Renal cortex interstitium (tissue), 11 donors: ENCODE results near the gene KRT86. TPM values are rescaled to one million over a fixed set of nuclear protein-coding genes. Genes with fewer than 3 reads are reported as not detected.
A peak's percentile ranks its signal among the peaks of the same experiment; 100 is the strongest.
"Not testable (repeated sequence)": the region's sequence is repeated elsewhere in the genome, so short reads cannot be mapped to it uniquely, and the experiment has no call there.

Experiments
- DNase-seq, 11 donors: peaks; one replicate each; pipeline ENCODE4 v3.0.0-alpha.2; 2013; ENCODE audit warnings: low read depth in 9 of 11, low spot score in 4 of 11; ENCODE audit errors: extremely low read depth in 1 of 11
- polyA plus RNA-seq, 3 donors: library from polyadenylated mRNA; unstranded; fragments of 120-200 nt; gene quantifications; one replicate each; pipeline ENCODE4 v1.2.1, GENCODE V29; 2013; ENCODE audit not compliant: insufficient read length in 3 of 3

Gene KRT86
- polyA plus RNA-seq, 3 donors, result not detected

GRCh38 chr12:52236386-52237050, 37.9 kb upstream of the KRT86 start:
- DNase-seq, result no peak

DNA sequence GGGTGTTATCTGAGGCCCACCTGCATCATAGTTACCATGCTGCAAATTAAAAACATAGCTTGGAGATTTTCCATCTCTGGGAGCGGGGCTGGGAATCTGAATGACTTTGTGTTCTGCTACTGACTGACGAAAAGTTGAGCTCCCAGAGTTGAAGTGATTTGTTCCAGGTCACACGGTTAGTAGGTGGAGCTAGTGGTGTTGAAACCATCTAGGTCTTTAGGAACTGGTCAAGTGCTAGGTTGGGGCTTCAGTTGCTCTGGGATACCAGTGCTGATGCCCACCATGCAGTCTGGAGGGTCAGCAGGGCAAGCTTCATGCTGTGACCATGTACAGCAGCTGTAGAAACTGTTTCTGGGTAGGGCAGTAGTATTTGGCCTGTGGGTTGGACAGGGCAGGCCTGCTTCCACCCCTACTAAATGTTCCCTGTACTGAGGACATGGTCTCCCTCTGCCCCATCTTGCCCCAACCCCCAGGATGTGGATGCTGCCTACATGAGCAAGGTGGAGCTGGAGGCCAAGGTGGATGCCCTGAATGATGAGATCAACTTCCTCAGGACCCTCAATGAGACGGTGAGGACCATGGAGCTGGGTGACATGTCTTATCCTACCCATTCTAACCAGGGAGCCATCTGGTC, 36.1 kb upstream of the KRT86 start:
- no peak for DNase-seq

DNA sequence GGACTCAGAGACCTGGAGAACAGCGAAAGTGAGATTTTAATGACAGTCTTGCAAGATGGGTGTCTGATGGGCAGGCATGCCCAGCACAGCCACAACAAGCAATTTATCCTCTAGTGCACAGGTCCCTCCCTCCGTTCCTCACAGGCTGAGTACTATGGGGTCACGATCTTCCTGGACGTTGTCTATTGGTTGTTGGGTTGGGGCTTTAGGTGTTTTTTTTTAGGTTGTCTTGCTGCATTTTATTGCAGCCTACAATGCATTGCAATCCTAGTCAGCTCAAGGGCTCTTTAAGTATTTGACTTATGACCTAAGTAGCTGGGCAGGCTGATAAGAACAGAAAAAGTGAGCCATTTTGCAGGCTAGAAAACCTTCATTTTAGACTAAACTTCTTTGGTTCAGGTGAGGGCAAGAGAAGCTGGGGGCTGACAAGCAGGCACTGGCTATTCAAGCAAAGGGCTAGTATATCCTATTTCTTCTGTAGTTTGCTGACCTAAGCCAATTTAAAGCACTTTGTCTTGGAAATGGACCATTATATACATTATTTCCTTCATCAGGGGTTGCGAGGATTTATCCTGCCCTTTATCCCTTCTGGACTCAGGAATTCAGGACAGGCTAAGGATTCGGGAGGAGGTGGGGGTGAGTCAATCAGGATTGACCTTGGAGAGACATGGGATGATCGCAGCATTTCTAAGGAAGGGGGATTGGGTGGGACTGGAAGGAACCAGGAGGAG, 35.4 kb upstream of the KRT86 start:
- no peak for DNase-seq

DNA sequence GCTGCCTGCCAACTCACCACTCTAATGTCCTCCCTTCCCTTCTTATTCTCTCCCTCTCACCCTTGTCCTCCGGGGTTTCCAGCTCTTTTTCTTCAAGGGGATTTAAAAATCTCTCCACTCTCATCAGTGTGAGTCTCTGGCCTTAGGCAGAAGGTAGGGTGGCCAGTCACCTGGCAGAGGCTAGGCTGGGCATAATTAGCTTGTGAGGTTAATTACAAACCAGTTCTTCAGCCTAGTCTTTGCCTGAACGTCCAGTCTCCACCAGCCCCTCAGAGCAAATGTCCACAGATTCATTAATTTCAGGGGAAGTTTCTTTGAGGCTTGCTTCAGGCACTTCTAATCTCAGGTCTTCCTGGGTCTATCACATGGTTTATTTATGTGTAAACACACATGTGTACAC, 34.7 kb upstream of the KRT86 start:
- no peak for DNase-seq

GRCh38 chr12:52240247-52240646, 34.2 kb upstream of the KRT86 start:
- not testable (repeated sequence) for DNase-seq

GRCh38 chr12:52241205-52241842, 33.1 kb upstream of the KRT86 start:
- DNase-seq, result no peak

DNA sequence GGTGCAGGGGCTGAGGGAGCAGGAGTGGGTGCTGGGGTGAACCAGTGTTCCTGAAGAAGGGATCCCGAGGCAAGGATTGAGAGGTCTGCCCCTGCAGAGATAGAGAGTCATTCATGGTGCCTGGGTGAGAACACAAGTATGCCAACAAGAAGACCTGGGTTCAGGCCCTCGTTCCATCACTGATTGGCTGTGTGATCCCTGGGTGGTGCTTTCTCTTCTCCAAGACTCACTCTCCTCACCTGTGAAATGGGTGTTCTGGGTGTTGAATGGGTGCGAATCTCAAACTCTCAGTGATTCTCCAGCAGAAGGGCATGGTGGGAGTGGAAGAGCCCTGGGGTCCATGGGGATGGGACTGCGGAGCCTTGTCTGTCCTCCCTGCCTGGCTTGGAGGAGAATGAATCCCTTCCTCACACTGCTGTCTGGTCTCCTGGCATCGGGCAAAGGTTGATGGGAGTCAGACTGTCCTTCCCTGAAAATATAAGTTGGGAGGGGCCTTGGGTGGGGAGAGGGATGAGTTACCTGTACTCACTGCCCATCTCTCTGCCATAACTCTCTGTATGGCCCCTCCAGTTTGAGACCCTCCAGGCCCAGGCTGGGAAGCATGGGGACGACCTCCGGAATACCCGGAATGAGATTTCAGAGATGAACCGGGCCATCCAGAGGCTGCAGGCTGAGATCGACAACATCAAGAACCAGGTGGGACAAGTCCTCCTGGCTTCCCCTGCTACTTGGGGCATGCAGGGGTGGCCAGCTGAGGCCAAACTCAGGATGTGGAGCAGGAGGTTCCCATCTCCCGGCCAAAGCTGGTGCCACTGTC, 31.8 kb upstream of the KRT86 start:
- no peak for DNase-seq

GRCh38 chr12:52243259-52243855, 31.1 kb upstream of the KRT86 start:
- DNase-seq, result peak in 10 of 11 donors; percentile 33 to 77 (median 62)

DNA sequence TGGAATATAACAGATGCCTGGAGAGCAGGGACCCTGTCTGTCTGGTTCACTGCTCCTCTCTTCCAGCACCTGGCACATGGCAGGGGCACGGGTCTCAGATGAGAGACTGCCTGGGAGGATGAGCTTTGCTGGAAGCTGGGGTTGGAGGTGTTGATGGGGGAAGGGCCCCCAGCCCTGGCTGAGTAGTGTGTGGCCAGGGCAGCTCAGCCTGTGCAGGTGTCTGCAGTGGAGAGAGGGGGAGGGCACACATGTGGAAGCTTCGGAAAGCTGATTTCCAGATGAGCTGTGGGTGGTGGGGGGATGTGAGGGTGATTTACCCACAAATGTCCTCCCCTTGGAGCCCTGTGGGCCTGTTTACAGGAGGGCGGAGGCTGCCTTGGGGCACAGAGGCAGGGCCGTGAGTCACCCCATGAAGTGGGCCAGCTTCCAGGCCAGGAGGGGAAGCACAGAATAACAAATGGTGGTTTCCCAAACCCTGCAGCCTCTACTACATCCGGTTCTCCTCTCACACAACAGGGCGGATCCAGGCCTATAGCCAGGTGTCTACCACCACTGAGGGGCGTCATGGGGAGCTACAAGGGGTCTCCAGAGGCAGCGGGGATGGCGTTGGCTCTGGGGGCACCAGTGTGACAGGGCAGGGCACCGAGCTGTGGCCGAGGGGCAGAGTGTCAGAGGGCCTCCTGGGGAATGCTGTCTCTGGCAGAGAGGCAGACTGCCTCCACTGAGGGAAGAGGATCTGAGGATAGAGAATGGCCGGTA, 30.4 kb upstream of the KRT86 start:
- DNase-seq, result peak in 6 of 11 donors; percentile 48 to 71 (median 62)

DNA sequence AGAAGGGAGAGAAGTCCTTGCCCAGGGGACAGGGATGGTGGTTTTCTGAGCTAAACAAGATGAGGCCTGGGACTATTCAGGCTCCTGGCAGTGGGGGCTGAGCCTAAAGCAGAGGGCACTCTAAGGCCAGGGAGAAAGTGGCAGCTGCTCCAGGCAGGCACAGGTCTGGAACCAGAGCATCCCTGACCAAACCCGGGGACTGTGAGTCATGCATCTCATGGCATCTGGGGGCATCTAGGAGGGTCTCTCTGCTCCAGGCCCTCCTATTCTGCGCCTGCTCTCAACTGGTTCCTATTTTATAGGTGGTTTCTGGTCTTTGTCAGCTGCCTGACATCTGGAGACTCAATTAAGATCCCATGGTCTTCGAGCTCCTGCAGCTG, 29.8 kb upstream of the KRT86 start:
- DNase-seq, result no peak

GRCh38 chr12:52245259-52245961, 29.0 kb upstream of the KRT86 start:
- no peak for DNase-seq

GRCh38 chr12:52245962-52246569, 28.4 kb upstream of the KRT86 start:
- no peak for DNase-seq

DNA sequence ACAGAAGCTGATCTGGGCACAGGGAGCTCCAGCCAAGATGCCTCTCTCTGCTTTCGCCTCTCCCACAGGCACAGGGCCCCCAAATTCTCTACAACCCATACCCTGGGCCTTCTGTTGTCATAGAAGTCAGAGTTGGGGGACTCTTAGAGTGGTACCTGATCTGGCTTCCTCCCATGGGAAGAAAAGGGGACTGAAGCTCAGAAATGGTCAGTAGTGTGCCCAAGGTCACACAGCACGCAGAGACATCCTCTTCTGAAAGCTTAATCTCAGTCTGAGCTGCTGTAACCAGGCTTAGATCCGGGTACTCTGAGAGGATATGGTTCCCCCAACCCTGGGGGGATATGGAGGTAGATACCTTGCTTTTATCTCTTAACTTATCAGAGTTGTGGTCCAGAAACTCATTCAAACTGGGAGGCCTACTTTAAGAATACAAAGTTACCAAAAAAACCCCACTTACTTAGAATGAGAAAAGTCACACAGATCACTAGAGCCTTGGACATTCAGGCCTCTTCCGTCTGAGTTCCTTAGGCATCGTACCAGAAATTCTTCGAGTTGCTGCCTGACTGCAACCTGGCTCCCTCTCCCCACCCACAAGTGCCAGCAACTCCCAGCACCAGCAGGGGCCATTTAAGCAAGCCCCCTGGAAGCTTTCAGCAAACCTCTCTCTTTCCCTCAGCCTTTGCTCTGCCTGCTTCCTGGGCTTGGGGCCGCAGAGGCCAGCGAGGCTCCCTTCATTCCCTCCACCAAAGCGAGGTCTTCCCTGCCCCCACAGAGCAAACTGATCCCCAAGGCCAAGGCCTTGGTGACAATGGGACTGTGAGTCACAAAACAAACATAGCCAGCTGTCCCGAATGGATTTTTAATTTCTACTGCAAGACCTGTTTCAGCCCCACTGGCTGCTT, 27.5 kb upstream of the KRT86 start:
- DNase-seq, result no peak

DNA sequence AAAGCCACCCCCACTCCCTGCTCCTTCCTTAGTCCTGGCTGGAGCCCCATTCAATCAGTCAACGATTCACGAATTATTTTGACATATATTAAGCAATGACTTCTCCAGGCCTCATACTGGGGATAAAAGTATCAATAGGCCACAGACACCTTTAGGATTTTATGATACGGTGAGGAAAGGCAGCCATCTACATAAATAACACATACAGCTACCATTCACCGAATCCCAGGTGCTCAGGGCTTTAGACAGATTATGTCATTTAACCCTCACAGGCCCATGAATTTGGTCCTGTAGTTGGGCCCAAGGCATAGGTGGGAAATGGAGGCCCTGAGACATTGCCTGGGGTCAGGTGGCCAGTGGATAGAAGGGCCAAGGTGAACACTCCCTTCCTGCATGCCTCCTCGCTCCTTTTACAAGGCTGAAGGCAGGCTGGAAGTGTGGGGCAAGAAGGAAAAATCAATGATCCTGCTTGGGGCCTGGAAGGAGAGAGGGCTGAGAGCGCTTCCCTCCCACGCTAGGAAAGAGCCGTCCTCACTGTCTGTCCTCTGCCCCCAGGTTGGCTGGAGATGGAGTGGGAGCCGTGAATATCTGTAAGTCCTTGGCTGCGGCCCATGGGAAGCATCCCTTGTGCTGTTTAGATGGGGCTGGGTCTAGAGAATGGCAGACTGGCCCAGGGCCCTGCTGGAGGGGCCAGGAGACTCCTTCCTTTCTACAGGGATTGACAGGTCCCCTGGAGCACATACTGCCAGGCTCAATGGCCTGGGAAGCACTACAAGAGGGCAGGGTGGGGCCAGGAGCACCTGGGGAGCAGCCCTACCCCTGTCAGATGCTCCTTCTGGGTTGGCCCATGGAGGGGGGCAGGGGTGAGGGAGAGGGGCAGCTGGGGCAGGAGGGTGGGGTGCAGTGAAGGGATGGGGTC, 26.6 kb upstream of the KRT86 start:
- DNase-seq, result no peak
